H1 (cell line): ENCODE results near the gene EPS8L1. TPM values are rescaled to one million over a fixed set of nuclear protein-coding genes. Genes with fewer than 3 reads are reported as not detected.

ENCODE experiments used
- HDAC2 ChIP-seq, 2 experiments: fragments of 300-600 bp in 1 of 2; sonication (generic) in 1 of 2; IDR thresholded peaks; 2 replicates each; pipeline ENCODE4 v1.6.1; 2011 to 2012; ENCODE audit warnings: low read depth in 2 of 2, low read length in 2 of 2, mild to moderate bottlenecking in 2 of 2, moderate library complexity in 2 of 2, borderline replicate concordance in 1 of 2, inconsistent platforms in 1 of 2
- SIN3A ChIP-seq, 2 experiments: IDR thresholded peaks in 1 of 2; conservative IDR thresholded peaks in 1 of 2; 2 replicates each; pipeline ENCODE4 v1.6.1; 2011 to 2012; ENCODE audit warnings: low read length in 2 of 2, improper control_type of control experiment in 1 of 2, low read depth in 1 of 2, mild to moderate bottlenecking in 1 of 2
- polyA plus RNA-seq, 7 experiments: library from polyadenylated mRNA; depleted of rRNA in 3 of 7; stranded (reverse) in 5 of 7; unstranded in 2 of 7; fragments of >200 nt in 5 of 7; fragments of 200-250 nt in 2 of 7; gene quantifications; 1 replicate in 5 of 7; 2 replicates in 1 of 7; 4 replicates in 1 of 7; pipeline versions ENCODE4 v1.2.1 to v1.2.3, GENCODE V29; 2011 to 2013; ENCODE audit warnings: missing spikeins in 2 of 7, mixed read lengths in 2 of 7
- total RNA-seq: library from RNA; stranded (reverse); fragmentation: NEBNext Ultra II Directional; extraction: Animal tissue kit (Norgen Biotek cat#: 25700); gene quantifications from 2 replicates; pipeline ENCODE4 v1.2.1, GENCODE V29; 2021

EPS8L1 gene
- total and polyA plus RNA-seq, 2 of the 8 experiments (the other 6 are each of a cell fraction or from before 2014, with no cell fraction given), result 19.8 to 30.2 TPM

DNA sequence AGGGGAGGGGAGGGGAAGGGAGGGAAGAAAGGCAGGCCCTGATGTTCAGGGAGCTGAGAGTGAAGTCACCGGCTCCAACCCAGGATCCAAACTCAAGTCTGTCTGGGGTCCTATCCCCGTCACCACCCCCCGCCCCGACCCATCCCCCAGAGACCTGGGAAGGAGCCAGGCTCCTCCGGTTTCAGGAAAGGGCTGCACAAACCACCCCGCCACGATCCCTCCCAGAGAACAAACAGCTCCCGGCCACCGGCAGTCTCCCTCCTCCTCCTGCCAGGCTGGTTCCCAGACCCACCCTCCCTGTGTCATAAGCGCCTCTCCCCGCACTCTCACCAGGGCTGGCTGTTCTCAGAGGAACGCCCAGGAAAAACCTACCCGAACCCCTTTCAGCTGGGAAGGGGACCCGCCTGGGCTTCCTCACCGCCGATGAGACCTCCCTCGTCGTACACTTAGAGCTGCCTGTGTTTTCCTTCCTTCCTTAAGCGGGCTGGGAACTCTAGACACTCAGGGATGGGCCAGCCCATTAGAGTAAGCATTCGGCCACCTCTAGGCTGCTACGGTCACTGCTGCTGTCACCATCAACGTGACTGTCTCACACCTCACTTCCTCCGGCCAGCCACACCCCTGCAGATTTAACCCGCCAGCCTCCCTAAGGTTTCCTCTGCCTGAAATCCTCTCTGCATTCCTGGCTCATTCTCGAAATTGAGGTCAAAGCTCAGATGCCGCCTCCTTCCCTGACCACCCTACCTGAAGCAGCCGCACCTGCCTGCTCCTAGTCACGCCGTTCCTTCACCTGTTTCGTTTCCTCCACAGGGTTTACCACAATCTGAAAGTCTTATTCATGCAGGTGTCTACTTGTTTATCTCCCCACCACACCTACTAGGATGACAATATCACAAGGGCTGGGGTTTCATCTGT, 6.5 kb upstream of the EPS8L1 start (continued):
- peak; percentile 43 to 63; a peak in 1 of 4 replicates for TF ChIP-seq SIN3A (conservative IDR thresholded peaks at IDR 0.05 in 1 of 2, IDR thresholded peaks at IDR 0.05 in 1 of 2; ENCODE audit: low read depth in 1 of 2, low read length in 2 of 2)
- no peak for TF ChIP-seq HDAC2 (IDR thresholded peaks at IDR 0.05; ENCODE audit: borderline replicate concordance in 1 of 2, low read depth in 2 of 2, low read length in 2 of 2)
